HepG2 (cell line): ENCODE results near the gene GABRB1. TPM values are rescaled to one million over a fixed set of nuclear protein-coding genes. Genes with fewer than 3 reads are reported as not detected.

ENCODE experiments used
- ATAC-seq: fragments of 200-7000 bp; cut with Tn5 transposase; 3 replicates; pipeline ENCODE4 v1.9.1; 2020; ENCODE audit warnings: mild to moderate bottlenecking, moderate library complexity
- BruUV-seq: library from RNA; stranded (reverse); fragments of 400-500 nt; replicated peaks from 2 replicates; lab custom pipeline; 2021; lab: Mats Ljungman, UMichigan
- CTCF ChIA-PET: fragments of 300-600 bp; formaldehyde crosslinking; extraction: SDS; loops from one replicate; lab custom pipeline; 2021; ENCODE audit warnings: low total read pairs, inconsistent platforms, low intra/inter-chr PET ratio; lab: Yijun Ruan, JAX
- POLR2A ChIA-PET: fragments of 350-600 bp; sonication (Branson Sonifier 250); formaldehyde crosslinking; loops from one replicate; lab custom pipeline; 2020; ENCODE audit warnings: antibody characterized with exemption, inconsistent platforms; lab: Yijun Ruan, JAX
- DNase-seq: peaks from one replicate; pipeline ENCODE4 v3.0.0-alpha.2; 2015; ENCODE audit warnings: low spot score
- FAIRE-seq: peaks from 3 replicates; lab custom pipeline; 2011; peaks lifted over from hg19 to GRCh38; lab: Jason Lieb, UNC
- H2AFZ ChIP-seq: one replicate; pipeline ENCODE4 v1.6.1; 2011; ENCODE audit warnings: low read length, inconsistent platforms
- H3K27ac ChIP-seq: fragments of 300-600 bp; 3 replicates; pipeline ENCODE4 v1.8.0; 2011; ENCODE audit warnings: mixed run types, mild to moderate bottlenecking, mixed read lengths, low read length, inconsistent platforms; ENCODE audit not compliant: insufficient read depth; ENCODE audit errors: extremely low read length
- H3K27me3 ChIP-seq, 2 experiments: fragments of 200-600 bp in 1 of 2; 2 replicates in 1 of 2; 3 replicates in 1 of 2; pipeline versions ENCODE4 v1.6.0 to v1.8.0; 2011; ENCODE audit warnings: low read length in 2 of 2, mild to moderate bottlenecking in 2 of 2, moderate library complexity in 2 of 2, inconsistent platforms in 1 of 2; ENCODE audit not compliant: insufficient read depth in 2 of 2, control insufficient read depth in 1 of 2
- H3K36me3 ChIP-seq, 2 experiments: fragments of 200-600 bp in 1 of 2; replicated peaks in 1 of 2; 2 replicates in 1 of 2; 3 replicates in 1 of 2; pipeline versions ENCODE4 v1.5.1 to v1.8.0; 2011; ENCODE audit warnings: low read length in 2 of 2, inconsistent platforms in 1 of 2; ENCODE audit not compliant: insufficient read depth in 2 of 2, control insufficient read depth in 1 of 2
- H3K4me1 ChIP-seq: 2 replicates; pipeline ENCODE4 v1.5.1; 2012; ENCODE audit warnings: low read length, inconsistent platforms; ENCODE audit not compliant: insufficient read depth
- H3K4me2 ChIP-seq: 2 replicates; pipeline ENCODE4 v1.6.0; 2011; ENCODE audit warnings: low read depth, low read length, inconsistent platforms
- H3K4me3 ChIP-seq, 3 experiments: fragments of 200-600 bp in 1 of 3; sonication (generic), shearing (Covaris generic) in 1 of 3; replicated peaks in 1 of 3; 2 replicates each; pipeline ENCODE4 v1.5.1; 2011 to 2016; ENCODE audit warnings: low read length in 3 of 3, inconsistent platforms in 2 of 3, low read depth in 2 of 3, mild to moderate bottlenecking in 2 of 3, control low read depth in 1 of 3, mixed read lengths in 1 of 3; ENCODE audit not compliant: insufficient read depth in 1 of 3
- H3K79me2 ChIP-seq: one replicate; pipeline ENCODE4 v1.6.1; 2011; ENCODE audit warnings: low read length, inconsistent platforms; ENCODE audit not compliant: insufficient read depth
- H3K9ac ChIP-seq: 2 replicates; pipeline ENCODE4 v1.6.0; 2011; ENCODE audit warnings: mild to moderate bottlenecking, low read depth, low read length, inconsistent platforms; ENCODE audit not compliant: insufficient read depth
- H3K9me3 ChIP-seq: 2 replicates; pipeline ENCODE4 v1.5.1; 2012; ENCODE audit warnings: mild to moderate bottlenecking, low read length
- H4K20me1 ChIP-seq: 2 replicates; pipeline ENCODE4 v1.6.0; 2011; ENCODE audit warnings: inconsistent platforms, mild to moderate bottlenecking, low read length, moderate library complexity; ENCODE audit not compliant: insufficient read depth
- AFF4 ChIP-seq: sonication (generic); formaldehyde crosslinking; IDR thresholded peaks from 2 replicates; pipeline ENCODE4 v1.4.0; 2020; ENCODE audit warnings: missing genetic modification reagents
- ELF4 ChIP-seq: sonication (generic); formaldehyde crosslinking; IDR thresholded peaks from 2 replicates; pipeline ENCODE4 v1.5.0; 2020; ENCODE audit warnings: missing genetic modification reagents, mild to moderate bottlenecking, moderate library complexity, borderline replicate concordance
- PPARG ChIP-seq: conservative IDR thresholded peaks from 2 replicates; pipeline ENCODE4 v1.6.1; 2016; ENCODE audit warnings: missing biosample characterization, missing genetic modification reagents
- REPIN1 ChIP-seq: sonication (generic); formaldehyde crosslinking; IDR thresholded peaks from 2 replicates; pipeline ENCODE4 v1.8.0; 2022; ENCODE audit warnings: missing genetic modification reagents, low read depth, mild to moderate bottlenecking, borderline replicate concordance
- XRCC5 ChIP-seq: fragments of 200-400 bp; formaldehyde crosslinking; optimal IDR thresholded peaks from 2 replicates; pipeline ENCODE3; 2017; ENCODE audit warnings: mild to moderate bottlenecking, low read length
- ZNF343 ChIP-seq: sonication (generic); formaldehyde crosslinking; IDR thresholded peaks from 2 replicates; pipeline ENCODE4 v1.4.0; 2020; ENCODE audit warnings: mild to moderate bottlenecking, missing genetic modification reagents
- ZNF496 ChIP-seq: sonication (generic); formaldehyde crosslinking; IDR thresholded peaks from 2 replicates; pipeline ENCODE4 v1.8.1; 2023; ENCODE audit warnings: mild to moderate bottlenecking, moderate library complexity, missing genetic modification reagents; ENCODE audit not compliant: insufficient replicate concordance
- ZNF563 ChIP-seq: sonication (generic); formaldehyde crosslinking; IDR thresholded peaks from 2 replicates; pipeline ENCODE4 v1.8.0; 2022; ENCODE audit warnings: mild to moderate bottlenecking, moderate library complexity, missing genetic modification reagents
- ZNF746 ChIP-seq: sonication (generic); formaldehyde crosslinking; IDR thresholded peaks from 2 replicates; pipeline ENCODE4 v1.8.0; 2022; ENCODE audit warnings: mild to moderate bottlenecking, missing genetic modification reagents
- WGBS: methylation state at CpG from one replicate; pipeline ENCODE4 v1.1.6; 2017; ENCODE audit warnings: low lambda C conversion rate; 5-methylcytosine and 5-hydroxymethylcytosine counted together
- in situ Hi-C: cut with HindIII; loops from 2 replicates; pipeline ENCODE4 v1.10.0; 2017; ENCODE audit warnings: low pct_unique_long_range_greater_than_20kb; ENCODE audit not compliant: extremely low pct_ligation_motif_present
- intact Hi-C: fragments of 100-400 bp; cut with micrococcal nuclease; formaldehyde crosslinking; loops from one replicate; pipeline ENCODE4 v1.10.0; 2022; ENCODE audit not compliant: unreplicated experiment
- polyA plus RNA-seq, 8 experiments: library from polyadenylated mRNA; depleted of rRNA in 3 of 8; stranded (reverse) in 7 of 8; unstranded in 1 of 8; fragments of >200 nt; fragmentation: Illumina TruSeq in 4 of 8; extraction: Trizol in 4 of 8; gene quantifications; 2 replicates each; pipeline versions ENCODE4 v1.2.1 to v1.2.3, GENCODE V29; 2011 to 2016; ENCODE audit warnings: low read depth in 4 of 8, missing spikeins in 1 of 8, mixed read lengths in 1 of 8; ENCODE audit not compliant: insufficient read depth in 1 of 8
- total RNA-seq, 5 experiments: library from RNA; depleted of rRNA; stranded (reverse); fragments of >200 nt; fragmentation: Illumina TruSeq; extraction: Trizol; gene quantifications; 2 replicates each; pipeline ENCODE4 v1.2.3, GENCODE V29; 2016; ENCODE audit warnings: low read depth in 1 of 5
- TF ChIP-seq, protein P1 (sequence below): sonication (generic); formaldehyde crosslinking; IDR thresholded peaks from 2 replicates; pipeline ENCODE4 v1.9.0; 2022; ENCODE audit warnings: missing genetic modification reagents, mild to moderate bottlenecking, borderline replicate concordance
- TF ChIP-seq, protein P2 (sequence below): sonication (generic); formaldehyde crosslinking; IDR thresholded peaks from 2 replicates; pipeline ENCODE4 v1.5.1; 2020; ENCODE audit warnings: missing genetic modification reagents, mild to moderate bottlenecking, borderline replicate concordance

The GABRB1 gene
- total and polyA plus RNA-seq, 2 of the 13 experiments (the other 11 are each of a cell fraction or from before 2014, with no cell fraction given), result not detected

- Histone ChIP-seq H3K9me3 (no peaks in the 10 kb centered on the region), H4K20me1 (no peaks in the 10 kb centered on the region), H3K79me2 (no peaks in the 10 kb centered on the region), H3K4me2 (no peak overlapping the region), H3K27ac (no peak overlapping the region), H3K27me3 (no peaks in the 10 kb centered on the region), H3K4me3 (no peak overlapping the region), H3K4me1 (peaks cover 32% of the 10 kb centered on the region), H2AFZ (no peak overlapping the region), H3K9ac (no peak overlapping the region), H3K36me3 (no peaks in the 10 kb centered on the region)
- CTCF ChIA-PET, result no interaction called here
- intact Hi-C loops (no loop called here), in situ Hi-C loops (no loop called here)
- POLR2A ChIA-PET, result no interaction called here
- WGBS, result 81% methylated on average over 6 of the region's 6 CpGs
- TF ChIP-seq REPIN1 (CRISPR knock-in tag) (no peak), ZNF746 (CRISPR knock-in tag) (no peak), PPARG (no peak), ELF4 (CRISPR knock-in tag) (no peak), AFF4 (CRISPR knock-in tag) (no peak), XRCC5 (no peak), ZNF343 (no peak), ZNF496 (CRISPR knock-in tag) (no peak), ZNF563 (no peak)
- TF ChIP-seq, protein P1, sequence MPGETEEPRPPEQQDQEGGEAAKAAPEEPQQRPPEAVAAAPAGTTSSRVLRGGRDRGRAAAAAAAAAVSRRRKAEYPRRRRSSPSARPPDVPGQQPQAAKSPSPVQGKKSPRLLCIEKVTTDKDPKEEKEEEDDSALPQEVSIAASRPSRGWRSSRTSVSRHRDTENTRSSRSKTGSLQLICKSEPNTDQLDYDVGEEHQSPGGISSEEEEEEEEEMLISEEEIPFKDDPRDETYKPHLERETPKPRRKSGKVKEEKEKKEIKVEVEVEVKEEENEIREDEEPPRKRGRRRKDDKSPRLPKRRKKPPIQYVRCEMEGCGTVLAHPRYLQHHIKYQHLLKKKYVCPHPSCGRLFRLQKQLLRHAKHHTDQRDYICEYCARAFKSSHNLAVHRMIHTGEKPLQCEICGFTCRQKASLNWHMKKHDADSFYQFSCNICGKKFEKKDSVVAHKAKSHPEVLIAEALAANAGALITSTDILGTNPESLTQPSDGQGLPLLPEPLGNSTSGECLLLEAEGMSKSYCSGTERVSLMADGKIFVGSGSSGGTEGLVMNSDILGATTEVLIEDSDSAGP (CRISPR knock-in tag), result no peak
- TF ChIP-seq, protein P2, sequence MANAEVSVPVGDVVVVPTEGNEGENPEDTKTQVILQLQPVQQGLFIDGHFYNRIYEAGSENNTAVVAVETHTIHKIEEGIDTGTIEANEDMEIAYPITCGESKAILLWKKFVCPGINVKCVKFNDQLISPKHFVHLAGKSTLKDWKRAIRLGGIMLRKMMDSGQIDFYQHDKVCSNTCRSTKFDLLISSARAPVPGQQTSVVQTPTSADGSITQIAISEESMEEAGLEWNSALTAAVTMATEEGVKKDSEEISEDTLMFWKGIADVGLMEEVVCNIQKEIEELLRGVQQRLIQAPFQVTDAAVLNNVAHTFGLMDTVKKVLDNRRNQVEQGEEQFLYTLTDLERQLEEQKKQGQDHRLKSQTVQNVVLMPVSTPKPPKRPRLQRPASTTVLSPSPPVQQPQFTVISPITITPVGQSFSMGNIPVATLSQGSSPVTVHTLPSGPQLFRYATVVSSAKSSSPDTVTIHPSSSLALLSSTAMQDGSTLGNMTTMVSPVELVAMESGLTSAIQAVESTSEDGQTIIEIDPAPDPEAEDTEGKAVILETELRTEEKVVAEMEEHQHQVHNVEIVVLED (CRISPR knock-in tag), result no peak
- FAIRE-seq, result no peak
- BruUV-seq, result no TSS peak
- DNase-seq, result no peak
- ATAC-seq, result no peak
Measured at GRCh38 chr4:47468706-47469365, 437.5 kb downstream of the GABRB1 start.
